A673 (cell line): ENCODE data around the gene TGM2.

Experiments used
- EZH2 ChIP-seq: fragments of 200-600 bp; sonication (generic); IDR thresholded peaks from 2 replicates; pipeline ENCODE4 v1.6.1; 2017; ENCODE audit warnings: borderline replicate concordance, low read depth, mild to moderate bottlenecking, mixed read lengths, antibody characterized with exemption, low read length; ENCODE audit not compliant: poor library complexity, severe bottlenecking
- TF ChIP-seq, protein P1 (sequence below): fragments of 300-800, 200-600 bp; sonication (generic); conservative IDR thresholded peaks from 2 replicates; pipeline ENCODE4 v1.5.1; 2017; ENCODE audit warnings: low read depth, mild to moderate bottlenecking, antibody characterized with exemption, low read length, moderate library complexity, mixed read lengths

DNA sequence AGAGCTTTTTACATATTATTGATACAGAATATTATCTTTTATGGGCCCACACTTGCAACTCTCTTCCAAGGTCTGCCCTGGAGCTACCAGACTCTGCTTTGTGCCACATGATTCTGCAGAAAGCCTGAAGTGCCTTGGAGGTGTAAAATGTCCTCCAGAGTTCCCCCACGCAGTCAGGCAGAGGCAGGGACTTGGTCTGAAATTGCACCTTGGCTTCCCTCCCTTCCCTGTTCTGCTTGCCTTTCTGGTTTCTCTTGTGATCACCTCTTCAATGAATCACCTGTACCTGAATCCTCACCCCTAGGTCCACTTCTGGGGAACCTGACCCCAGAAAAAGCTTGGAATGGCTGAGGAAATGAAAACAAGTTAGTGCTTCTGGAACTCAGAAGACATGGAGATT, 43.0 kb upstream of the TGM2 start:
- TF ChIP-seq, protein P1, sequence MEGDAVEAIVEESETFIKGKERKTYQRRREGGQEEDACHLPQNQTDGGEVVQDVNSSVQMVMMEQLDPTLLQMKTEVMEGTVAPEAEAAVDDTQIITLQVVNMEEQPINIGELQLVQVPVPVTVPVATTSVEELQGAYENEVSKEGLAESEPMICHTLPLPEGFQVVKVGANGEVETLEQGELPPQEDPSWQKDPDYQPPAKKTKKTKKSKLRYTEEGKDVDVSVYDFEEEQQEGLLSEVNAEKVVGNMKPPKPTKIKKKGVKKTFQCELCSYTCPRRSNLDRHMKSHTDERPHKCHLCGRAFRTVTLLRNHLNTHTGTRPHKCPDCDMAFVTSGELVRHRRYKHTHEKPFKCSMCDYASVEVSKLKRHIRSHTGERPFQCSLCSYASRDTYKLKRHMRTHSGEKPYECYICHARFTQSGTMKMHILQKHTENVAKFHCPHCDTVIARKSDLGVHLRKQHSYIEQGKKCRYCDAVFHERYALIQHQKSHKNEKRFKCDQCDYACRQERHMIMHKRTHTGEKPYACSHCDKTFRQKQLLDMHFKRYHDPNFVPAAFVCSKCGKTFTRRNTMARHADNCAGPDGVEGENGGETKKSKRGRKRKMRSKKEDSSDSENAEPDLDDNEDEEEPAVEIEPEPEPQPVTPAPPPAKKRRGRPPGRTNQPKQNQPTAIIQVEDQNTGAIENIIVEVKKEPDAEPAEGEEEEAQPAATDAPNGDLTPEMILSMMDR = no peak
- TF ChIP-seq EZH2 = no peak
